ENCODE data around the gene ZNF579.
"Not testable (repeated sequence)": the region's sequence is repeated elsewhere in the genome, so short reads cannot be mapped to it uniquely, and the experiment has no call there.

Gene ZNF579

DNA sequence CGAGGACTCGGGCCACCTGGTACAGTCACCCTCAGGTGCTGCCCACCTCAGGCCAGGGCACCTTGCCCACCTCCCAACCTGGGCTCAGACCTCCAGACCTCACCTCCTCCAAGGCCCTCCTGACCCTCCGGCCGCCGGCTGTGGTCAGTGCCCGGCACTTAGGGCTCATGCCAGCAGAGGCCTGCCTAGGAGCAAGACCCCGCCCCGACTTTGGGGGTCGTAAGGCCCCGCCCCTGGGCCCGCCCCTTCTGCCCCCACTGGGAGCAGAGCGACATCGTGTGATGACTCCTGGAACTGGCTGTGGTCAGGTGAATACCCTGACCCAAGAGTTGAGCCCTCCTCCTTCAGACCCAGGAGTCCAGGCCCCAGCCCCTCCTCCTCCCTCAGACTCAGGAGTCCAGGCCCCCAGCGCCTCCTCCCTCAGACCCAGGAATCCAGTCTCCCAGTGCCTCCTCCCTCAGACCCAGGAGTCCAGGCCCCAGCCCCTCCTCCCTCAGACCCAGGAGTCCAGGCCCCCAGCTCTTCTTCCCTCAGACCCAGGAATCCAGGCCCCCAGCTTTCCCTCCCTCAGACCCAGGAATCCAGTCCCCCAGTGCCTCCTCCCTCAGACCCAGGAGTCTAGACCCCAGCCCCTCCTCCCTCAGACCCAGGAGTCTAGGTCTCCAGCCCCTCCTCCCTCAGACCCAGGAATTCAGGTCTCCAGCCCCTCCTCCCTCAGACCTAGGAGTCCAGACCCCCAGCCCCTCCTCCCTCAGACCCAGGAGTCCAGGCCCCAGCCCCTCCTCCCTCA is 43.5 kb downstream of the ZNF579 start, which contains the start of gene SBK2:
Gene SBK2 (minus strand): TSS at position 183 of the 790 bp plus-strand sequence. CDS start 839 bp downstream, outside the sequence.
- DNase-seq: no peak

DNA sequence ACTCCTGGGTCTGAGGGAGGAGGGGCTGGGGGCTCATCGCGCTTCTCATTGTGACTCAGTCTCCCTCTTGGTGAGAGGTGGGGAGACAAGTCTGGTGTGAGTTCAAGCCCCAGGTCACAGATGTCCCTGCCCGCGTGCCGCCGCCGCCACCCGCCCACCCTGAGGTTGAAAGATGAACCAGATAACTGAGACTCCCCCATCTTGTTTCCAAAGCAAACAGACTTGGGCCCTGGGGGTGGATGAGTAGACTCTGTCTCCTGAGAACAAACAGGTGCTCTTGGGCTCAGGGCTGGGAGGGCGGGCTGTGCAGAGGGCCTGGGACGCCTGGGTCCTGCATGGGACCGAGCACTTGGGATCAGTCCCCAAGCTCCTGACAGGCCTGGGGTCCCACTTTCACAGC is 44.3 kb downstream of the ZNF579 start:
- DNase-seq: no peak

DNA sequence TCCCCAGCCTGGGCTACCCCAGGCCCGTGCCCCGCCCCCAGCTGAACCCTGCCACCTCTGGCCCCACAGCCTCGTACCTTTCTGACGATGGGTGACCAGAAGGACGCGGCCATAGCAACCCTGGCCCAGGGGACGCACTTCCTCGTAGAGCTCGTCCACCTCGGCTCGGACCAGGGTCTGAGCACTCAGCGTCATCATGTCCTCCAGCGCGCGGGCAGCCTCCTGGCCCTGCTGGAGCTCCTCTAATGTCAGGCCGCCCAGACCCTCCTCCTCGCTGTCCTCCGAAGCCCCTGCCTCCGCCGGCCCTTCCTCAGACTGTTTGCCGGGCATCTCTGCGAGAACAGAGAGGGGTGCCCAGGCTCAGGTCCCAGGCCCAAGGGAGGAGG is 44.7 kb downstream of the ZNF579 start:
- DNase-seq: no peak

DNA sequence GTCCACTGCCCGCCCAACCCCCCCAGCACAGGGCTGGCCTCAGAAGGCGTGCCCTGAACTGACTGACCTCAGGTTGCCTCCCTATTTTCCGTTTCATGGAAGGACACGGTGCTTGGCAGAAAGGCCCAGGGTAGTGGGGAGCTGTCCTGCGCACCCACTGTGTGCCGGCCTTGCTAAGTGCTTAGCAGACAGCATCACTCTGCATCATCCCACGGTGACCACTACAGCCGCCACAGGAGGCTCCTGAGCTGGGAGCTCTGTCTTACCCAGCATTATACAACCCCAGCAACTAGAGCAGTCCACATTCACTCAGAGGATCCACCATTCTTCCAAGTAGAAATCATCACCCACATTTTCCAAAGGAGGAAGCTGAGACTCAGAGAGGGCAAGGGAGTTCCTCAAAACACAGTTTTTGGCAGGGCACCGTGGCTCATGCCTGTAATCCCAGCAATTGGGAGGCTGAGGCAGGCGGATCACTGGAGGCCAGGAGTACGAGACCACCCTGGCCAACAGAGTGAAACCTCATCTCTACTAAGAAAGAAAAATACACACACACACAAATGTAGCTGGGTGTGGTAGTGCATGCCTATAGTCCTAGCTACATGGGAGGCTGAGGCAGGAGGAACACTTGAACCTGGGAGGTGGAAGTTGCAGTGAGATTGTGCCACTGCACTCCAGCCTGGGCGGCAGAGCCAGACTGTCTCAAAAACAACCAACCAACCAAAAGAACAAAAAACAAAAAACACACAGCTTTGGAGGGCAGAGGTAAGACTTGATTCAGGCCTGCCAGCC is 45.3 kb downstream of the ZNF579 start:
- DNase-seq: no peak

DNA sequence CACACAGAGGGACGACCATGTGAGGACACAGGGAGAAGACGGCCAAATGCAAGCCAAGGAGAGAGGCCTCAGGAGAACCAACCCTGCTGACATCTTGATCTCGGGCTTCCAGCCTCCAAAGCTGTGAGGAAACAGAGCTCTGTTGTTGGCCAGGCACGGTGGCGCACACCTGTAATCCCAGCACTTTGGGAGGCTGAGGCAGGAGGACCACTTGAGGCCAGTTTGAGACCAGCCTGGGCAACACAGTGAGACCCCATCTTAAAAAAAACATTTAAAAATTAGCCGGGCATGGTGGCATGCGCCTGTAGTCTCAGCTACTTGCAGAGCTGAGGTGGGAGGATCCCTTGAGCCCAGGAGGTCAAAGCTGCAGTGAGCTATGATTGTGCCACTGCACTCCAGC is 46.4 kb downstream of the ZNF579 start:
- DNase-seq: not testable (repeated sequence)

DNA sequence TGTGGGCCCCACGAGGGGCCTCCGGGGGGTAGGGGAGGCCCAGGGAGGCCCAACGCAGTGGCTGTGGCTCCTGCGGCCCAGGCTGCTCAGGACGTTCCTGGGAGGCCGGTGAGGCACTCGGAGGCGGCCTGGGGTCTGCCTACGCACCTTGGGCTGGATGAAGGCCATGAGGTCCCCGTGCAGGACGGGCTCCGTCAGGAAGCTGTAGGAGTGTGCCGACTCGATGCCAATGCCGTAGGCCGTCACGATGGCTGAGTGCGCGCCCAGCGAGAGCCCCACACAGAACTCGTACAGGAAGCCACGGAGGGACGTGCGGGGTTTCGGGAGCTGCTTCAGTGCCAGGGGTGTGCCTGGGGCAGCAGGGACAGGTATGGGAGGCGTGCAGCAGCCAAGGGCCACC is 49.7 kb downstream of the ZNF579 start:
- DNase-seq: no peak

DNA sequence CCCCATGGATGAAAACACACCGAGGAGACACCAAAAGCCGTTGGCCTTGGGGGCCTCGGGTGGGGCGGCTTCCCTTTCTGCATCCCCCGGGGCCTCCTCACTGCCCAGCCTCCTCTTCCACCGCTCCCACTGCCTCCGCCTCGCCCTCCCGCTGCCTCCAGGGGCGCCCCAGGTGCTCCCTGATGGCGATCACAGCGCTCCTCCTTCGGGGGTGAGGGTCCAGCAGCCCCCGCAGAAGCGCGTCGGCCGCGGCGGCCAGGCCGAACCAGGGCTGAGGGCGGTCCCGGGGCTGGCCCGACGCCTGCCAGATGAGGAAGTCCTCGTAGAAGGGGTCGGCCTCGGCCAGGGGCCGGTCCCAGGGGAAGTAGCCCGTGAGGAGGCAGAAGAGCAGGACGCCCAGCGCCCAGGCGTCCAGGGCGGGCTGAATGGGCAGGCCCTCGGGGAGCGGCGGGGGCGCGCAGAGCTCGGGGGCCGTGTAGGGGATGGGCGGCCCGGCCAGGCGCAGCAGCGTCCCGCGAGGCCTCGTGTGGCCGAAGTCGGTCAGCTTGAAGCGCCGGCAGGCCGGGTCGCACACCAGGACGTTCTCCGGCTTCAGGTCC is 50.9 kb downstream of the ZNF579 start:
- DNase-seq: no peak

DNA sequence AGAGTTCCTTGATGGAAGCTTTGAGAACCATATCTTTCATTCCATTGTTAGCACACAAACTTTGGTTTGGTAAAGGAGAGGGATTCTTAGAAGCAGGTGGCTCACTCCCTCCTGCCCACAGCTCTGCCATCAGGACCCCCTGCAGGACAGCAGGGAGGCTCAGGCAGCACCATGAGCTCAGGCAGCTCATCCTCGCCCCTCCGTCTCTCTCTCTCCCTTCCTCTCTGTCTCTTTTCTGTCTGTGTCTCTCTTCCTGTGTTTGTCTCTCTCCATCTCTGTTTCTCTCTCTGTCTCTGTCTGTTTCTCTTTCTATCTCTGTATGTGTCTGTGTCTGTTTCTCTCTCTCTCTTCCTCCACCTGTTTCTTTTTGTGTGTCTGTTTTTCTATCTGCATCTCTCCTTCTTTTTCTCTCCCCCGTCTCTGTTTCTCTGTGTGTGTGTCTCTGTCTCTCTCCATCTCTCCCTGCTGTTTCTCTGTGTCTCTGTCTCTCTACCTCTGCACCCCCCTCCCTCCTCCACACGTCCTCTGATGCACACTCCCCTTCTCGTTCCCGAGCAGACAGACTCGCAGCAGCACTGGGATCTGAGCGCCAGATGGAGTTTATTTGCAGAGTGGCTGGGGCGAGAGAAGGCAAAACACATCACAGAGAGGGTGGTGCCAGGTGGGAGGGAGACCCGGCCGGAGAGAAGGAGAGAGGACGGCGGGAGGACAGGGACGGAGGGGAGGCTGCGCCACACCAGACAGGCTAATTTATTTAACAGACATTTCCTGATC is 52.4 kb downstream of the ZNF579 start:
- DNase-seq: no peak

DNA sequence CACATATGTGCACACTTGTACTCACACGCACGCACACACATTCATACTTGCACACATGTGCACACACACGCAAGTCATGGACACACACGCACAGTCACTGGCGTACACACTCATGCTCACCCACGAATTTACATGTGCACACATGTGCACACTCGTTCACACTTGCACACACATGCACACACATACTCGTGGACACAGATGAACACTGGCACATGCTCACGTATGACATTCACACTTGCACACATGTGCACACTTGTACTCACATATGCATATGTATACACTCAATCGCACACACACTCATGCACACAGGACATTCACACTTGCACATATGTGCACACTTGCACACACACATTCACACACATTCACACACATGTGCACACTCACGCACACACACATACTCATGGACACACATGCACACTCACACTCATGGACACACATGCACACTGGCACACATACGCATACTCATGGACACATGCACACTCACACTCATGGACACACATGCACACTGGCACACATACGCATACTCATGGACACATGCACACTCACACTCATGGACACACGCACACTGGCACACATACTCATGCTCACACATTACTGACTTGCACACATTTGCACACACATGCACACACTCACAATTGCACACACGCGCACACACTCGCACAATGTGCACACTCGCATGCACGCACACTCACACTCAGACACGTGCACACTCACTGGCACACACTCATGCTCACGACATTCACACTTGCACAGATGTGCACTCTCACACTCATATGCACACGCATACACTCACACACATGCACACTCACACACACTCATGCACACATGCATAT is 53.2 kb downstream of the ZNF579 start:
- DNase-seq: no peak
